Activated CD8-positive, alpha-beta memory T cell treated with anti-CD3 and anti-CD28 coated beads for 1 hour (primary cell): ENCODE results near the gene TNFRSF17.

ENCODE experiments used
- DNase-seq, 2 donors: peaks; one replicate each; pipeline ENCODE4 v3.0.0-alpha.2; 2020; ENCODE audit warnings: low read depth in 1 of 2; ENCODE audit errors: extremely low read depth in 1 of 2

The TNFRSF17 gene

GRCh38 chr16:12000032-12000431 lies 35.0 kb downstream of the TNFRSF17 start:
- DNase-seq = no peak

GRCh38 chr16:12002447-12003006 lies 37.5 kb downstream of the TNFRSF17 start:
- DNase-seq = no peak

- no peak for DNase-seq
Observed at GRCh38 chr16:12006637-12007036, 41.6 kb downstream of the TNFRSF17 start.

GRCh38 chr16:12009462-12009861 lies 44.5 kb downstream of the TNFRSF17 start:
- no peak for DNase-seq

DNA sequence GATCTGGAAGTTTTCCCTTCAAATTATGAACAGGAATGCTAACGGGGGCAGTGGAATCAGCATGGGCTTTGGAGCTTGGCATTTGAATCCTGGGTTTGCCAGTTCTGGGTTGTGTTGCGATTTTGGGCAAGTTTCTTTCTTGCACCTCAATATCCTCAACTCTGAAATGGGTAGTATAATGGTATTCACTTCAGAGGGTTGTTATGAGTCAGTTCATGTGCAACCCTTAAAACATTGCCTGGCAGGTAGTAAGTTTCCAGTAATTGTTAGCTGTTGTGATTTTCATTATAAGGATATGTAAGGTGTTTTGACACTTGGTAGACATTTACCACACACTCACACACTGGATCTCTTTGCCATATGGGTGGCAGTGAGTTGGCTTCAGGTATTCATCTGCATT lies 44.9 kb downstream of the TNFRSF17 start:
- DNase-seq = no peak

DNA sequence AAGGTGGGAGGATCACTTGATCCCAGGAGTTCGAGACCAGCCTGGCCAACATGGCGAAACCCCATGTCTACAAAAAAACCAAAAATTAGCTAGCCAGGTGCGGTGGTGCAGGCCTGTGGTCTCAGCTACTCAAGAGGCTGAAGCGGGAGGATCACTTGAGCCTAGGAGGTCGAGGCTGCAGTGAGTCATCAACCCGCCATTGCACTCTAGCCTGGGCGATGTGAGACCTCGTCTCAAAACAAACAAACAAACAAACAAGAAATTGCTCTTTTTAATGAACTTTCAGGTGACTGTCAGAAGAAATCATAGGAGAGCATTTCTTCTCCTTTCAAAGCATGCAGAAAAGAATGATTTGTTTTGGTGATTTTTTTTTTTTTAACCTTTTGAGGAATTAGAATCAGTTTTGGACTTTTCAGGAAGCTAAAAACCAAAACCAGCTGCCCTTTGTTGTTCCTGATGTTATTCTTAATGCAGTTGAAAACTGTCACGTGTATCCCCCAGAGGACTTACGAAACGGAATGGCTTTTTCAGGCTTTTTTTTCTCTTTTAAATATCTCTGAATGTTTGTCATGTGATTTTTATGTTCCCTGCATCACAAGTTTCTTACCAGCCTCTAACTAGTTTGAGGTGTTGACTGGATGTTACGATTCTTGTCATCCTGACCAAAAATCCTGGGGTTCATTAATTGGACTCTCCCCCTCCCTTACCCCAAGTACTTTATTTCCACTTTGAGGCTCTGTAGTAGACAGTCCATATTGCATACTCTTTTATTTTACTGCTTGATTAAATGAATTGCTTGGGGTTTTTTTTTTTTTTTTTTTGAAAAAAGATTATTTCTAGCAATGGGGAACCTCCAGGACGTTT lies 45.6 kb downstream of the TNFRSF17 start:
- no peak for DNase-seq

- DNase-seq = no peak
Observed at GRCh38 chr16:12011565-12011964, 46.6 kb downstream of the TNFRSF17 start.

GRCh38 chr16:12016291-12016947 lies 51.4 kb downstream of the TNFRSF17 start:
- DNase-seq = no peak

- DNase-seq = no peak
Observed at GRCh38 chr16:12017558-12017957, 52.5 kb downstream of the TNFRSF17 start.
